T47D (cell line): Measurements from ENCODE around the gene GPRC5C.
"Not testable (repeated sequence)": the region's sequence is repeated elsewhere in the genome, so short reads cannot be mapped to it uniquely, and the experiment has no call there.

ENCODE experiments used
- DNase-seq, 2 experiments: peaks; one replicate each; pipeline versions ENCODE4 v3.0.0 to v3.0.0-alpha.2; 2011 to 2012; ENCODE audit warnings: low read depth in 1 of 2, low spot score in 1 of 2
- JUND ChIP-seq: IDR thresholded peaks from 2 replicates; pipeline ENCODE4 v1.6.1; 2012; ENCODE audit warnings: low read depth
- in situ Hi-C: cut with HindIII; loops from 2 replicates; pipeline ENCODE4 v1.10.0; 2016; ENCODE audit warnings: low sequenced_read_pairs, low pct_unique_long_range_greater_than_20kb

GPRC5C gene

DNA sequence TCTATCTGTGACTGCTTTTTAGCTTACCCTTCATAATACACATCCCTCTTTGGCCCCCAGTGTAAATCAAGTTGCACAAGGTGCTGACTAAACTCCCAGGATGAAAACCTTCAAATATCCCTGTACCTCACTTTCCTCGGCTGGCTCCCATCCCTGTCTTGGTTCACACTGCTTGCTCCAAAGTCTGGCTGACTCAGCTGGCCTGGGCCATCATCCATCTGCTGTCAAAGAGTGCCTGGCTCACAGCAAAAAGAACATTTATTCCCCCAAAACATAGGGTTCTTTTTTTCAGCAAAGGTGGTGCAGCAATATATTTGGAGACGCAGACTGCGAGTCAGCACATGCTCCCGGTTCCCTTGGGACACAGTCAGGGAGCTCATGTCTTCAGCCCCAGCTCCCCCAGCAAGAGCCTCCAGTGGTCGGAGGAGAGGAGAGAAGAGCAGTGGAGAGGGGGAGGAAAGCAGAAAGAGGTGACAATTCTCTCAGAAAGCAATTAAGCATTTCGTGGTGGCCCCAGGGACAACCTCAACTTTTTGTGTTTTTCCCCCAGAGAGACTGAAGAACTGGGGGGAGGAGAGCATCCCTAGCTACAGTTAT is 38.4 kb upstream of the GPRC5C start:
- no peak for TF ChIP-seq JUND
- in situ Hi-C loops, result no loop called here
- DNase-seq, result no peak

GRCh38 chr17:74394275-74394950 is 37.5 kb upstream of the GPRC5C start:
- TF ChIP-seq JUND, result no peak
- in situ Hi-C loops, result no loop called here

DNA sequence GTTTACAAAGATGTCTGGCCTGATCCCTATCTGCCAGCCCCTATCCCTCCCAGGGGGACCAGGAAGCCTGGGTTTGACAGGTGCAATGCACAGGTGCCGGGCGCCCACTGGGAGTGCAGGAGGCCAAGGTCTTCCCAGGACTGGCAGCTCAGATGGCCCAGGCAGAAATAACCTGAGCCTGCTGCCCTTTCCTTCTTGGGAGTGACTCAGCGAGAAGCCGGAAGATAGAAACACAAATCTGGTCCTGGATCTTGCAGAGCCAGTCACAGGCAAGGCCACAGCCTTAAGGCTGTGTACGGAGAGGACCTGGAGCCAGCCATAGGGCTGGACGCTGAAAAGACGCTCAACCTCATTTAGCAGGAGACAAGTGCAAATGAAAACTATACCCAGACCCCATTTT is 36.9 kb upstream of the GPRC5C start:
- in situ Hi-C loops, result no loop called here
- DNase-seq, result peak; percentile 67 to 97
- peak; percentile 84 for TF ChIP-seq JUND

More at GRCh38 chr17:74394275-74394950, 37.5 kb upstream of the GPRC5C start:
- peak in 1 of 2 experiments; percentile 63 for DNase-seq

DNA sequence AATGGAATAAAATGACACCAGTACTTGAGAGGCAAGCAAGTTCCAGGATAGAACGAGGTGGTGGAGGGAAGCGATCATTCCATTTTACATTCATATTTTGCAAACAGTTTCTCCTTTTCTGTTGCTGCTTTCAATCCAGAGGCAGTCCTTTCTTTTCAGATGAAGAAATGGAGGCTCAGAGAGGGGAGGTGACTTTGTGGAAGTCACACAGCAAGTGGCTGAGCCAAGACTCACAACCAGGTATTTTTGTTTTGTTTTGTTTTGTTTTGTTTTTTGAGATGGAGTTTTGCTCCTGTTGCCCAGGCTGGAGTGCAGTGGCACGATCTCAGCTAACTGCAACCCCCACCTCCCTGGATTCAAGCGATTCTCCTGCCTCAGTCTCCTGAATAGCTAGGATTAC is 35.3 kb upstream of the GPRC5C start:
- in situ Hi-C loops, result no loop called here
- no peak for TF ChIP-seq JUND
- DNase-seq, result no peak

DNA sequence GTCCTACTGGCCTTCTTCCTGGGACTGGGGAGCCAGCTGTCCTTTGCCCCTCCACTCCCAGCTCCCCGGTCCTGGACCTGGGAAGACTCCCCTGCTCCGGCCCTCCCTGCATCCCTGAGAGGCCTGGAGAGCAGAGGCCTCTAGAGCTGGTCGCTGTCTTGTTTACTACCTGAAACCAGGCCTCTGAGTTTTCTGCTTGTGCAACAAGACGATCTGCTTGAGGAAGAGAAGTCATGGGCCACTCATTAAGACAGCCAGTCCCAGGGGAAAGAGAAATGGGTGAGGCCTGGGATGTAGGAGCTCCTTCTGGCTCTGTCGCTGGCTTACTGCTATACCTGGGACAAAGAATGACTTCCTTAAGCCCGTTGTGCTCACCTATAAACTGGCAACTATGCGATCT is 29.8 kb upstream of the GPRC5C start:
- no peak for DNase-seq
- no peak for TF ChIP-seq JUND
- in situ Hi-C loops, result no loop called here

DNA sequence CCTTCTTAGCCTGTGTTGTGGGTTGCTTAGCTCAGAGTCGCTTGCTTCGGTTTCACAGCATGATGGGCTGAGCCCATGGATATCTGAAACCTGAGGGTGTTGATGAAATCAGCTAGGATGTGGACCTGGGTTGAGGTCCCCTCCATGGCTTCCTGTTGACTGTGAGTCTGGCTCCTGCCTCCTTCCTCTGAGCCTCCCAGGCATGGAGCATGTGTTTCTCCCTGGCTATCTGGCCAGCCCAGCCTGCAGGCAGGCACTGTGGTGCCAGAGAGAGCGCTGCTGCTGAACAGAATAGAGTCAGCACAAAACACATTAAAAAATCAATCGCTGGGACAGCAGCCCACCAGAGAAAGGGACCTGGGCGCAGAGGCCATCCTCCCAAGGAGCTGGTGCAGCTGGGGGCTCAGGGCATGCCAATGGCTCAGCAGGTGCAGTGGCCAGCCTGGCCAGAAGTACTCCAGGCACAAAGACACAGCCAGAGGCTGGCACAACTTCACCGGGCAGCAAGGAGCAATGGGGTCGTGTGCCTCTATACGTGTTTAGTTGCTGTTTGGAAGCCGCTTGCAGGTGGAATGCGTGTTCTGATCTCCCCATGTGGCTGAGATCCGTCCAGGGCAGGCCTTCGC is 28.3 kb upstream of the GPRC5C start:
- DNase-seq, result no peak

GRCh38 chr17:74404218-74404617 is 27.7 kb upstream of the GPRC5C start:
- TF ChIP-seq JUND, result no peak
- in situ Hi-C loops, result no loop called here
- DNase-seq, result no peak

More for the DNA sequence above, 28.3 kb upstream of the GPRC5C start:
- in situ Hi-C loops, result no loop called here
- no peak for TF ChIP-seq JUND

DNA sequence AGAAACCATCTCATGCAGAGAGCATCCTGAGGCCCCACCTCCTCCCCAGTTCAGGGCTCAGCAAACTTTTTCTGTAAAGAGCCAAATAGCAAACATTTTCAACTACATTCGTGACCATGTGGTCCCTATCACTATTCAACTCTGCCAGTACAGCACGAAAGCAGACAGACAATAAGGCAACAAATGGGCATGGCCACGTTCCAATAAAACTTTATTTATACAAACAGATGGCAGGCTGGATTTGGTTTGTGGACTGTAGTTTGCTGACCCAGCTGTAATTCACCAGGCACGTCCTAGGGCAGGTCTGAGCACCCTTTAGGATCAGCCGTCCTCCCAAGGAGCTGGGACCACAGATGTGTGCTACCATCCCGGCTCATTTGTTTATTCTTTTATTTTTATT is 27.1 kb upstream of the GPRC5C start:
- DNase-seq, result peak in 1 of 2 experiments; percentile 42
- in situ Hi-C loops, result no loop called here
- TF ChIP-seq JUND, result no peak

GRCh38 chr17:74405311-74405710 is 26.6 kb upstream of the GPRC5C start:
- in situ Hi-C loops, DNase-seq: not testable (repeated sequence)

DNA sequence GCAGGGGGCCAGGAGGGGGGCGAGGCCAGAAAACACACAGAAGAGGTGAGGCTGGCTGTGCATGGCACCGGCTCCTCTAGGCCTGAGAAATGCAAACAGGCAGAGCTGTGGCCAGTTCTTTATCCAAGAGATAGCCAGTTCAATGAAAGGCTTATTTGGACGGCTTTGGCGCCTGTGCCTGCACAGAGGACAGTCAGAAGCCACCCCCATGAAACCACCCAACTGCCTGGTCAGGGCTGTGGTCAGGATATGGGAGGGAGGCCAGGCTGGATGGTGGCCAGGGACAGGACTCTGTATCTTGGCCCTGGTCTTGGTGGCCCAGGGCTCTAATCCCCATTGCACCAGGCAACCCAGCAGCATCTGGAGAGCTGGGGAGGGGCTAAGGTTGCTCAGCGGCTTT is 24.5 kb upstream of the GPRC5C start:
- no peak for TF ChIP-seq JUND
- in situ Hi-C loops, result no loop called here
- peak in 1 of 2 experiments; percentile 33 for DNase-seq

DNA sequence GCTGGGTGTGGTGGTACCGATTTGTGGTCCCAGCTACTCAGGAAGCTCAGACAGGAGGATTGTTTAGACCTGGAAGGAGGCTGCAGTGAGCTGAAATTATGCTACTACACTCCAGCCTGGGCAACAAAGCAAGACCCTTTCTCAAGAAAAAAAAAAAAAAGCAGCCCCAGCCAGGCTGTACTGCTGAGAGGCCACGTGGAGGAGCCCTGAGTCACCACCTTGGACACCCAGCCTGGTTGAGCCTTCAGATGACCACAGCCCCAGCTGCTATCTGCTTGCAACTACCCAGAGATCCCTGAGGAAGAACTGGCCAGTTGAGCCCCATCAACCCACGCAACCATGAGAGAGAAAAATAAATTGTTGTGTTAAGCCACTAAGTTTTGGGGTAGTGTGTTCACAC is 23.6 kb upstream of the GPRC5C start:
- DNase-seq, result peak in 1 of 2 experiments; percentile 70
- in situ Hi-C loops, result no loop called here
- no peak for TF ChIP-seq JUND

DNA sequence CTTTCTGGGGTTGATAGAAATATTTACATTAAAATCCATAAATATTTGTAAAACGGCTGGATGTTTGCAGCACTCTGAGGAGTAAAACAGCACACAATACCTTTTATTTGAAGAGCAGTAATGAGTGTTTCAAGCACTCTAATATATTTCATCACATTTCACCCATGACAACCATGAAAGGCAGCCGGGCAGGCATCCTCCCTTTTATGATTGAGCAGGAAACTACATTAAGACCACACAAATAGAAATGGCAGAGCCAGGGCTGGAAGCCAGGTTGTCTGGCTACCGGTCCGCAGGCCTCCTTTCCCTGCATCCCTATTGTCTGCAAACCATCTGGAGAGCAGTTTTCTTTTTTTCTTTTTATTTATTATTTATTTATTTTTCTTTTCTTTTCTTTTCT is 23.1 kb upstream of the GPRC5C start:
- TF ChIP-seq JUND, result no peak
- no peak for DNase-seq
- in situ Hi-C loops, result no loop called here

- DNase-seq, result peak in 1 of 2 experiments; percentile 59
- no peak for TF ChIP-seq JUND
- in situ Hi-C loops, result no loop called here
Observed at GRCh38 chr17:74410001-74410443, 21.9 kb upstream of the GPRC5C start.
